Femur (tissue), 1 donor: ENCODE data around the gene PHEX.

Source experiments
- DNase-seq: peaks from one replicate; pipeline ENCODE4 v3.0.0-alpha.2; 2017

Gene PHEX

DNA sequence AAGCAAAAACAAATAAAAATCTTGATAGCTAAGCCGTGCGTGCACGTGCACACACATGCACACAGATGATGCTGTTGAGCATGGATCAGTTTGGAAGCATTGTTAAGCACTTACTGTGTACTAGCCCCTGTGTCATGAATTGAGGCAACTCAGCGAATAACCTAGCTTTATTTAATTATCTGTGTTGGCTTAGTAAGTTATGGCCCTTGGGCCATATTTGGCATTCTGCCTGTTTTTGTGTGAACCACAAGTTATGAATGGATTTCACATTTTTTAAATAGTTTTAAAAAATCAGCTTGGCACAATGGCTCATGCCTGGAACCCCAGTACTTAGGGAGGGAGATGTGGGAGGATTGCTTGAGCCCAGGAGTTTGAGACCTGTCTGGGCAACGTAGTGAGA lies 126.9 kb downstream of the PHEX start:
- no peak for DNase-seq

DNA sequence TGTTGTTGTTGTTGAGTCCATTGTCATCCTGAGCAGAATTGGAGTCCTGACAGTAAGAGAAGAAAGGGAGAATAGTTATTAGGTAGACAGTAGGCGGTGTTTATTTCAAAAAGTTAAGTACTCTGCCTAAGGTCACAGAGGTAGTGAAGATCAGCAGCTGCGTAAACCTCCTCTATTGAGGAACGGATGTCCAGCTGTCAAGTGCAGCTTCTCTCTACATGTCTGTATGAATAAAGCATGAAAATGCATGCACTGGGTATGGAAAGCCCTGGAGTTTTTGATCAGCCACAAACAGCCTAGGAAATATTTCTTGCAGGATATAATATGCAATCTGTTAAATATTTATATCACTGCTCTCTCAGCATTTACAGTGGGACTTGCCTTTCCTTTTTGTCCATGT lies 131.2 kb downstream of the PHEX start:
- DNase-seq = no peak

DNA sequence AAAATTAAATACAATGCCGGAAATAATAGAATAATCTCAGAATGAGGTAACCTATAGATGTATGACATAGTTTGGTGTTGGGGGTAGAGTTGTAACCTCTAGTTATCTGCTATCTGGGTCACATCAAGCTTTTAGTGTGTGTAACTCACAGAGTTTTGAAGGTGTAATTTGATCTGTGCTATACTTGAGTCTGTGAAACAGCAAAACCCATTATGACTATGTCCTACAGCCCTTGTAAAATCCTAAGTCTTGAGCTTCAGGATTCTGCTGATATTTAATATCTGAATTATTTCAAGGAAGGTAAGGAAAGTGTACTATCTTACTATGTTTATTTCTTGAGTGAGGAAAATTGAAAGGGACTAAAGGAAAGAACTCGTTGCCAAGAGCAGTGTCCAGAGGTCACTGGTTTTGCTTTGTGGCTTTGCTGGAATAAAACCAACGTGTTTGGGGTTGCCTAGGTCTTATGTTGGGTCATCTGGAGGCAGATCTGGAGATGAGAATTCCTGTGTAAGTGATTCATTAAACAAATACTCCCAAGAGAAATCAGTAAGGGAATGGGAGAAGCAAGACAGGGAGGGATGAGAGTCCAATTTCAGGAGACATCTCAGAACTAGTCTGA lies 132.8 kb downstream of the PHEX start:
- no peak for DNase-seq

DNA sequence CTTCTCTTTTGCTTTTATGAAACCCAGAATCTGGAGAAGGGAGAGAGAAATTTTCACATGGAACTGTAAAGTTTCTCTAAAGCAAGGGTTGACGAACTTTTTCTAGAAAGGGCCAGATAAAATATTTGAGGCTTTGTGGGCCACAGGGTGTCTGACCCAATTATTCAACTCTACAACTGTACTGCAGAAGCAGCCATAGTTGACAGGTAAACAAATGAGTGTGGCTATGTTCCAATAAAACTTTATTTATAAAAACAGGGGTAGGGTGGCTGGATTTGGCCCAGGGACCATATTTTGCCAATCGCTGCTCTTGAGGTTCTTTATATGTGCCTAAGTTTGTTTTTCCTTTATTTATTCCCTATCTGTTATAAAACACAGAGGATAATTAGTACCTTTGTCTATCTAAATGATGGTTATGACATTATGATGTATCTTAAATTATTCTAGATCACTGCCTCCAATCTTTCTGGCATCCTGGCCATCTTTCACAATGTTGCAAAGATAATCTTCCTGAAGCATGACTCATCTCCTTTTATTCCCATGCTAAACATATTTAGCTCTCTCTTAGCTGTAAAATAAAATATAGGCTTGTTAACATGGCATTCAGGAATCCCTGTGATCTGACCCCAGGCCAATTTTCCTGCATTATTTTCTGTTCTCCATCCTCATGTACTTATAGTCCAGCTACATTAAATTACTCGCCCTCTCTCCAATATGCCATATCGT lies 133.8 kb downstream of the PHEX start:
- DNase-seq = no peak

DNA sequence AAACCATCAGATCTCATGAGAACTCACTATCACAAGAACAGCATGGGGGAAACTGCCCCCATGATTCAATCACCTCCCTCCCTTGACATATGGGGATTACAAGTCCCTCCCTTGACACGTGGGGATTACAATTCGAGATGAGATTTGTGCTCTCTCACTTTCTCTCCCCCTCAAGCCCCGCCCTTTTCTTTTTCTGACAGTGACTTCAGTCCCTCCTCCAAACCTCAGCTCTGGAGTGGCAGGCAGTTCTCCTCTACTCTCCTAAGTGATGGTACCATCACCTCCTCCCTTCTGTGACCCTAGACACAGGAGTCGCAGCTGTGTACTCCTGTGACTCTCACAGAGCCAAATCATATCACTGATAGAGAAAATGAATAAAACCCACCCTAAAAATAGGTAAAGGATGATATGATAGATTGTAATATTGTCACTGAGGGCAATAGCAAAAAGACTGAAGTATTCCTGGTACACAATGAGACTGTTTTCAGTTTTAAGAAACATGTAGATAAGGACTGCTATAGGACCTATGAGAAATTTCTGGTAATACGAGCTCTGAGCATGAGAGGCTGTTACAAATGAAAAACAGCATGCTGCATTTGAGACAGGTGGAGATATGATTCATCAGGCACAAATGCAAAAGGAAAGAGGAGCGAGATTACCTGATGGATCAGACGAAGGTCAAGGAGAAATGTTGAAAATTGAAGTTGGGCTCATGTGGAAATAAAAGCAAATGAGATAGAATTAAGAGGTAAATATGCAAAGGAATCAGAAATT lies 139.3 kb downstream of the PHEX start:
- no peak for DNase-seq

DNA sequence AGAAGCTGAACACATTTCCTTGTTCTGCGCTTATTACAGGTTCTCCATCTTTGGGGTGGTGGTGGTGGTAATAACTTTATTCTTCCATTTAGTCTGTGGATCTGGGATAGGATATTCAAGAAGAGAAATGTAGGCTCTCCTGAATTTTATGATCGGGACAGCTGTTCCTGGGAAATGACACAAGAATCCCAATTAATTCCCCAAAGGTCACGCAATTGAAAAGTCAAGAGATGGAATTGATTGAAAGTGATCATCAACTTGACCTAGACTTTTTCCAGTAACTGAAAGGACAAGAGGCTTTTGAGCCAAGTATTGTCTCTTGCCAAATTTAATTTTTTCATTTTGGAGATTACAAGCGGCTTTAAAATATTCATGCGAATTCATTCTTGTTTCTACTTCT lies 141.8 kb downstream of the PHEX start:
- no peak for DNase-seq

DNA sequence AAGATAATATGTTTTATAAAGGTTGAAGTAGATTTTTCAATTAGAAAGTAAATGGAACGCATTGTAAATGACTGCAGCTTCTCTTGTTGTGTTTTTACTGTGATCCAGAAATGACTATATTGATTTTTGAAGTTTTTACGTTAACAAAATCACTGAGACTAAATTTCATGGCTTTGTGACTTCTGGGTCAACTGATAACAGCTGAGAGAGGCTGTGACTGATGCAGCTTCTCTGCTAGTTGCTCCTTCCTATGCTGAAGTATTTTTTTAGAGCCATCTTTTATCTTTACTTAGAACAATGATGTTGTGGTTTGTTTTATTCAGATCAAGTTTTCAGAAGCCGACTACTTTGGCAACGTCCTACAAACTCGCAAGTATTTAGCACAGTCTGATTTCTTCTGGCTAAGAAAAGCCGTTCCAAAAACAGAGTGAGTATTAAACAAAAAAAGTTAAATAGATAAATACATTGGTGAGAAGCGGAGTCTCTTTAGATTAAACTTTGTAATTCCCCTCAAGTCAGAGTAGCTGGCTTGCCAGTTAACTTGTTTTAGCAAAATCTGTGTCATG lies 145.9 kb downstream of the PHEX start:
- no peak for DNase-seq

DNA sequence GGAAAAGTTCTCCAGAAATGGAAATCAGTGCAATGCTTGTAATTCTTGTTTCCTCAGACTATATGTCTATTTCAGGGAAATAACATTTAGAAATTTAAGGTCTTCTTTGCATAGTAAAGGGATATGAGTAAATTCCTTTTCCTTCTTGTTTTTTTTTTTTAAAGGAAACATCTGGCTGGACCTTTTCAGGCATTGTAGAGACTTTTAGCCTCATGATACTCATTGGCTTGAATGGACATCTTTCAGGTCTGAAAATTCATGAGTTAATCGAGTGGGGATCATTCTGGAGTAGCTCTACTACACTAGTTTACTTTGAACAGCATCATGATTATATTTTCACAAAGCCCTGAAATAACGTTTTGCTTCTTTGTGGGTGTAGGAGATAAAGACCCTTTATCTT lies 152.0 kb downstream of the PHEX start:
- no peak for DNase-seq

DNA sequence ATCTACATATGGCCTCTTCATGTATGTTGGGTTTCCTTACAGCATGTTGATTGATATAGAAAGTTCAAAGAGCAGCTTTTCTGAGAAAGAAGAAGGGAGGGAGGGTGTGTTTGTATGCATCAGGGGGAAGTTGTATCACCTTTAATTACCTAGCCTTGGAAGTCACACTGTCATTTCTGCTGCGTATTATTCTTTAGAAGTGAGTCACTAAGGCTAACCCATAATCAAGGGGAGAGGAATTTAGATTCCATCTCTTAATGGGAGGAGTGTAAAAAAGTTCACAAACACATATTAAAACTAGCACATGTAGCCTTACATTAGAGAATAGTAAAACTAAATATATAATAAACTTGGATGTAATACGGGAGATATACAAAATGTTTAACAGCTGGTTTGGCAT lies 154.0 kb downstream of the PHEX start:
- DNase-seq = no peak

DNA sequence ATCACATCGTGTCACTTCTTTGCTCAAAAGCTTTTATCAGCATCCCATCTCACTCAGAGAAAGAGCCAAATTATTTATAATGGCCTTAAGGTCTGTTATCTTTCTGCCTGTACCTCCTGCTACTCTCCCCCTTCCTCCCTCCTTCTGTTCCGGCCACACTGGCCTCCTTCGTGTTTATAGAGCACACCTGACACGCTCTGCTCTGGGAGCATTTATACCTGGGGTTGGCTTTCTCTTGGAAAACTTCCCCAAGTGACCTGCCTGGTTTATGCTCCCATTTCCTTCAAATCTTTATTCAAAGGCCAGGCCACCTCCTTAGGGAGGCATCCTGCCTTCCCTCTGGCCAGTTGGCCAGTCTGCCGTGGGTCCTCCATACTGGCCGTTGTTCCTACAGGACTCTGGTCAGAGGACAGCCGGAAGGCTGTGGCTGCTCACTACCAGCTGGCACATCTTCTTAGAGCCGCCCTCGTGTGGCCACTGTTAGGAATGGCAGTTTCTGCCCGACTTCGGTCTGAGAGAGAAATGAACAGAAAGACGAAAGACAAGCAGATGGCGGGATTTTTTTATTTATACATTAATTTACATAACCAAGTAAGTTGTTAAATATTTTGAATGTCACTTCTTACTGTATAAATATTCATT lies 160.4 kb downstream of the PHEX start:
- DNase-seq = peak; percentile 61

DNA sequence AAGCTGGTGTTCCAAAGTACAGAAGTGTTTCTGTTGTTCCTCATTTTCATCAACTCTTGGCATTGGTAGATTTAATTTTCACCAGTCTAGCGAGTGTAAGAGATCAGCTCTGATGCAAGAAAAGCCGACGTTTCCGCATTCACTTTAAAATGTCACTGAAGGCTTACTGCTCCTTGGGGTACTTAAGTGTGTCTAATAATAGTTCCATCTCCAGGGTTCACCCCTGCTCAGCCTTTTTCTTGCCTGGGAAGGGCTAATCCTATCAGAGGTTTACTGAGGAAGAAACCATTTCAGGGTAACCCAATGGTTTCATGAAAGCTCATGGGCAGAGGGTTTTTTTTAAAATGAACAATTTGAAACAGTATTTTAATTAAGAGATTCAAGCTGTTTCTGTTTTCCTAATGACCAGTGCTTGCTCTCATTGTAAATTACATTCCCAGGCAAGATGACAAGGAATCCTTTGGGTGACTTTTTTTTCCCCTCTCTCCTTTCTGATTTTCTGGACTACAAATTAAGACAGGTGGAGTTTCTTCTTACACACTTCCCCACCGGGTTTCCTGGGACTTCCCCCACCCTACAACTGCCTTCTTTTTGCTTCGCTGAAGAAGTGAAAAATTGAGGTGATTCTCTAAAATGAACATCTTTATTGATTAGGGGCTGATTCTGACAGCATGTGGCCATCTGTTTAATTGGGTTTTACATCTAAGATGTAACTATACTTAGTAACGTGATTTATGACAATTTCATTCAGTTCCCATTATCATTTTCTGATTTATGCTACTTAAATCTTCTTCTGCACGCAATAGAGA lies 161.9 kb downstream of the PHEX start:
- no peak for DNase-seq

DNA sequence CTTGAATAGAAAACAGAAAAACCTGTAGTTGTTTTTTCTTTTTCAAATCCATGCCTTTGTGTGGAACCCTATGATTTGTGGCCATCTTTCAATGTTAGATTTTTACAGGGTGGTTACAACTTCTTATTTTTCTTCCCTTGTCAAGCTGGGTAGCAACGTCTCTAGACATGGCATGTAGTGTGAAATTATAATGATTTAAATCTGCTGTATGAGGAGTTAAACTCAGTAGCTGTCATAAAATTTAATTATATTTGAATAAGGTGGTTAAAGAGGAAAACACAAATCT lies 162.5 kb downstream of the PHEX start:
- DNase-seq = no peak

DNA sequence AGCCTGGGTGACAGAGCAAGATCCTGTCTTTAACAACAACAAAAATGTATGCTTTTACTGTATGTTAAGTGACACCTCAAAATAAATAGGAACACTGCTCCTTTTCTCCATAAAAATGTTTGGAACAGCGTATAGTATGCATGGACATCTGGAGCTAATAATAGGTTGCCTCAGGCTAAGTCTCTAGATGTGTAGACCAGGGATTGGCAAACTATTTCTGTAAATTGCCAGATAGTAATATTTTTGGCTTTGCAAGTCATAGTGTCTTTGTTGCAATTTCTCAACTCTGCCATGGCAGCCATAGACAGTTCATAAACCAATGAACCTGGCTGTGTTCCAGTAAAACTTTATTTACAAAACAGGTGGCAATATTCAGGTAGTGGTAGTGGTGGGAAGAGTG lies 164.0 kb downstream of the PHEX start:
- no peak for DNase-seq

DNA sequence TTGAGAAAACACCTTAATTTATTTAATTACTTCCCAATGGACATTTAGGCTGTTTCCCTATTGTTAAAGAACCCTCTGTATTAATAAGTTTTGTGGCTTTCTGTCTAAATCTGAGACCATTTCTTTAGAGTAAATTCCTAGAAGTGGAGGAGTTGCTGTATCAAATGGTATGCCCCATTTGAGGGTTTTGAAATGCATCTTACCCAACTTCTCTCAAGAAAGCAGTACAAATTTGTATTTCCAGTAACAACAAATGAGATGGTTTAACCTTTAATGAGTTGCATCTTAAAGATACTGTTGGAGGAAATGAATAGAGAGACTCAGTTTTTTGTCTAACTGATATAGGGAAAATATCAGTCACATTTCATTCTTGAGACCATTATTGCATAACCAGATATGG lies 170.1 kb downstream of the PHEX start:
- no peak for DNase-seq

DNA sequence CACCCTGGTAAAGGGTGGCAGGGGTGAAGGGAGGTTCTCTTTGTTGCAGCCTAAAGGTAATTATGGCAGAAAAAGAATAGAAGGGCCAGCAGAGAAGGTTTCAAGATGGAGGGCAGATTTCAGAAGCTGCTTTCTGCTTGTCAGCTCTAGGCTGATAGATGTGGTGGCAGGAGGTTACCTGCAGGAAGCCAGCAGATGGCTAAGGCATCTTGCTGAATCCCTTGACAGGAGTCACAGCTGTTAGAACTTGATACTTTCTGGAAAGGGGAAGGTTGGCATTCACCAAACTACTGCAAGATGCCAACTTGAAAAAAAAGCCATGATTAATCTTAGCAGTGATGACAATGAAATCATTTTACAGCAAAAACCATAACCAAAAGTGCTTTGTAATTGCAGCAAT lies 171.1 kb downstream of the PHEX start:
- DNase-seq = no peak

DNA sequence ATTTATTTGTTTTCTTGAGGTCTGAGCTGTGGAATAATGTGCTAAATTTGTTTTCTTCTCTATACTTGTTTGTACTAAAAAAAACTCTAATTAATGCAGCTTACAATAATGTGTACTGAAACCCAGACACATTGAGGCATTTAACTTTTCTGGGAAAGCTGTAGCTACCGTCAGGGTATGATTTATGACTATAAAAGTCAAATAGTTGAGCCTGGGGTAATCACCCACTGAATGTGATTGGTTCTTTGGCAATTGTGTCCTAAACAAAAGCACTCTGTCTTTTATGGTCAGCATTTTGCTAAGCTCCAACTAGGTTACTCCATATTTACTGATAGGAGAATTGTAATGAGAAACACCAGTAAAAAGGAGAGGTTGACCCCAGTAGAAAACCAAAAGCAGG lies 174.7 kb downstream of the PHEX start:
- DNase-seq = no peak

DNA sequence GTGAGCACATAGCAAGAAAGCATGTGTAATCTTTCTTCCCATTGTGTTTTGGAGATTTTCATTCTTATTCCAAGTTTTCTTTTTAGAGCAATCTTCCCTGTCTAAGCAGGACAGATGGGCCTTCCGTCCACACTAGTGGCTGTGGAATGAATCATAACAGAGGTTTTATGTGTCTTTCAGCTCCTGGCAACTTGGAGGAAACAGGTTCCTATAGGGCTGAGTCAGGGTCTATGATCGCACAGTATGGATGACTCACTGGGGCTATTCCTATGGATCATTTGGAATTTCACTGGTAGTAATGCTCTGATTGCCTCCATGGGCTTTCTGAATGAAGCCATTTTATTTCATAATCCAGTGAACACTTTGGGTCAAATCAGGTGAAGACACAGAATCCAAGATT lies 188.8 kb downstream of the PHEX start:
- DNase-seq = no peak

DNA sequence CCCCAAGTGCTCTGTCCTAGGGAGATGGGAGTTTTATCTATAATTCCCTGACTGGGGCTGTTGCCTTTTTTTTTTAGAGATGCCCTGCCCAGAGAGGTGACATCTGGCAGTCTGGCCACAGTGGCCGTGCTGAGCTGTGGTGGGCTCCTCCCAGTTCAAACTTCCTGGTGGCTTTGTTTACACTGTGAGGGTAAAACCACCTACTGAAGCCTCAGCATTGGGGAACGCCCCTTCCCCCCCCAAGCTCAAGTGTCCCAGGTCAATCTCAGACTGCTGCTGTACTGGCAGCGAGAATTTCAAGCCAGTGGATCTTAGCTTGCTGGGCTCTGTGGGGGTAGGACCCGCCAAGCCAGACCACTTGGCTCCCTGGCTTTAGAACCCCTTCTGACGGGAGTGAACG lies 202.3 kb downstream of the PHEX start:
- DNase-seq = no peak

DNA sequence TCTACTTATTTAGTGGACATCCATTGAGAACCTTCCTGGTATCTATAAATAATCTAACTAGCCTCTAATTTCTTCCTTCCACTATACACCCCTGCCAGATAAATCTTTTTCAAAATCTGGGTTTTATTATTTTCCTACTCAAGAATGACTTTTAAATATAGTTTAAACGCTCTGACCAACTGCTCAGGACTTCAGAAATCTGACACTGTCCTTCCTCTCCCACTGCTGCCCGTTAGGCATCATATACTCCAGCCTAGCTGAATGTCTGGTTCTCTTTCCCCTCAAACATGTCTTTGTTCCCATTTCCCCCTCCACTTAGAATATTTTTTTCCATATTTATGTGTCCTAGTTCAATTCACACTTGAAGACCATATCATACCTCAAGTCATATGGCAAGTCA lies 205.4 kb downstream of the PHEX start:
- DNase-seq = no peak

DNA sequence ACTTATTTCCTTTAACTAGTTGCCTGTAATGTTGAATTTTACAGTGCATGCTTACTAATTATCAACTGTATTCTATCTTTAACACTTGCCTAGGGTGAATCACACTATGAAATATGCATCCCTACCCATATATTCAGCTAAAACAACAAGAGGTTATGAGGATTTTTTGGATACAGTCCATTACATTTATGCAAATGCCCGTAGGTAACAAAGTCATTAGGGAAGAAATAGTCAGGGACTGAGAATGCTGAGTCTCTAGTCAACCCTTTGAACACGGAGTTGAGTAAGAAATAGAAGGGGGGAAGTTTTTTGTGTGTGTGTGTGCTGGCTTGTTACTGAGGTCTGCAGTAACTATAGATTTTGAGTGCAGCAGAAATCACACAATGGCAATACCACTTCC lies 214.5 kb downstream of the PHEX start:
- no peak for DNase-seq

DNA sequence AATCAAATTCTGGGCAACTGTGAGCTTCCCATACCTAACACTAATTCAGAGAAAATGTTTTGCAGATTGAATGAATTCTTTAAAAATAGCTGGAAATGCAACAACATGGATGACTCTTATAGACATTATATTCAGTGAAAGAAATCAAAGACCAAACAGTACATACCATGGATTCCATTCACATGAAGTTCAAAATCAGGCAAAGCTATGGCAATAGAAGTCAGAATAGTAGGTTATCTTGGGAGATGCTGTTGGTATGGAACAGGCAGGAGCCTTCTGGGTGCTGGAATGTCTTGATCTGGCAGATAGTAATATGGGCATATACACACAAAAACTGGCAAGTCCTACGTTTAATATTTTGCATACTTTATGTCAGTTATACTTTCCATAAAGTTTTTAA lies 215.0 kb downstream of the PHEX start:
- no peak for DNase-seq

DNA sequence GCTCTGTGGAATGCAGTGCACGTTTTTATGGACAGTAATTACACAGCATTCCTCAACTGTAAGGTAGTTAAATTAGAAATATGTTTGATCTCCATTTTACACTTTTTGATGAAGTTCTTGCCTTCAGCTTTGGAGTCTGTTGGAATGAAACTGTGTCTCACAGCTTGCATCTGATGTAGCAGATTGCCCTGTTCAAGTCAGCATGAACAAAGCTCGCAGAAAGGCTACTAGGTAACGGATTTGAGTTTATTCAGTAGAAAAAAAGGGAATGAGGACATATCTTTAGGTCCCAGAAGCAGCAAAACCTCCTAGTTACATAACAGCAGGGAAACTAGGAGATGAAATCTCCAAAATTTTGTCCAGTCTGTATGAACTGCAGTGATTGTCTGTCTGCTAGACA lies 216.3 kb downstream of the PHEX start:
- no peak for DNase-seq

DNA sequence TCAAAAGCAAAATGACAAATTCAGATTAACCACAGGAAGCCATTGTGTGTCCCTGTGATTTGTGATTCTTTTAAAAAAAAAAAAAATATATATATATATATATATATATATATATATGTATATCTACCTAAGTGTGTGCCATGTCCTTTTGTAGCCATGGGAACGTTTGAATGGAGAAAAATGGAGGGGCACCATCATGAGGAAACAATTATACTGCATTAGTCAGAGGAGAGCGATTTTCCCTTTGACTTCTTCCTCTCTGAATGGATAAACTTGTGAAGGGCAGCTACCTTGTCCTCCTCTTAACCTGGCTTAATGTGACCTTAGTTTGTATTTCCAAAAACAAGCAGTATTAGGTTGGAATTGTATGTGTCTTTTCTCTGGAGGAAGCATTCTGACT lies 217.2 kb downstream of the PHEX start:
- DNase-seq = no peak
